Measurements from ENCODE around the gene CTBP2.

Gene CTBP2

DNA sequence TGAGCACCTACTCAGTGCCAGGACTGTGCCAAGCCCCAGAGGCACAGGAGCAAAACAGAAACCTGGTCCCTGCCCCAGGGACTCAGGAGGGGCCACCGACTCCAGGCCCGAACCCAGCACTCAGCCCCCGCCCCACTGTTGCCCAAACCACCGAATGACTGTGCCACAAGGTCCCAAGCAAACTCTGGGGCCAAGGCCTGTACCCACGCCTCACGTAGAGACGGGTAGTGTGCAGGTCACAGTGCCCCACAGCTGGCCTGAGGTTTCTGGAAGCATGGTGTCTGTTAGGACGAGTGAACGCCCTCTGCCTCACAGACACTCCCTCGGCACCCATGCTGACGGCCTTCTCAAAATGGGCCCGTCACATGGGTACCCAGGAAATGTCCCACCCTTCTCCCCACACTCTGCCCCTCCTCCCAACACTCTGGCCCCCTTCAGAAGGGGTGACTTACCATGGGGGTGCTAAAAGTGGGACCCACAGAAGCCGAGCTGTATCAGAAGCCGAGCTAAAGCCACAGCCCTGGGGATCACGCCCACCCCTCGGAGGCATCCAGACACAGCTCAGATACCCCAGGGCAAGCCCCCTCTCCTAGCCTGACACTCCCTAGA lies 44.2 kb downstream of the CTBP2 start:
- no peak for DNase-seq (ENCODE audit: low read depth, low spot score)
- ChIA-PET POLR2A (no interaction called here), CTCF (interaction anchor here (2.4 kb wide), 1 partner anchor 13 kb away, joined by 6 read pairs; no protein-coding TSS in a partner anchor)
- TF ChIP-seq, protein P1, sequence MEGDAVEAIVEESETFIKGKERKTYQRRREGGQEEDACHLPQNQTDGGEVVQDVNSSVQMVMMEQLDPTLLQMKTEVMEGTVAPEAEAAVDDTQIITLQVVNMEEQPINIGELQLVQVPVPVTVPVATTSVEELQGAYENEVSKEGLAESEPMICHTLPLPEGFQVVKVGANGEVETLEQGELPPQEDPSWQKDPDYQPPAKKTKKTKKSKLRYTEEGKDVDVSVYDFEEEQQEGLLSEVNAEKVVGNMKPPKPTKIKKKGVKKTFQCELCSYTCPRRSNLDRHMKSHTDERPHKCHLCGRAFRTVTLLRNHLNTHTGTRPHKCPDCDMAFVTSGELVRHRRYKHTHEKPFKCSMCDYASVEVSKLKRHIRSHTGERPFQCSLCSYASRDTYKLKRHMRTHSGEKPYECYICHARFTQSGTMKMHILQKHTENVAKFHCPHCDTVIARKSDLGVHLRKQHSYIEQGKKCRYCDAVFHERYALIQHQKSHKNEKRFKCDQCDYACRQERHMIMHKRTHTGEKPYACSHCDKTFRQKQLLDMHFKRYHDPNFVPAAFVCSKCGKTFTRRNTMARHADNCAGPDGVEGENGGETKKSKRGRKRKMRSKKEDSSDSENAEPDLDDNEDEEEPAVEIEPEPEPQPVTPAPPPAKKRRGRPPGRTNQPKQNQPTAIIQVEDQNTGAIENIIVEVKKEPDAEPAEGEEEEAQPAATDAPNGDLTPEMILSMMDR (IDR thresholded peaks at IDR 0.05; ENCODE audit: insufficient read depth, low read length, missing control alignments), result no peak
- no peak overlapping the region for H3K4me3 ChIP-seq (ENCODE audit: low read depth, low read length)

DNA sequence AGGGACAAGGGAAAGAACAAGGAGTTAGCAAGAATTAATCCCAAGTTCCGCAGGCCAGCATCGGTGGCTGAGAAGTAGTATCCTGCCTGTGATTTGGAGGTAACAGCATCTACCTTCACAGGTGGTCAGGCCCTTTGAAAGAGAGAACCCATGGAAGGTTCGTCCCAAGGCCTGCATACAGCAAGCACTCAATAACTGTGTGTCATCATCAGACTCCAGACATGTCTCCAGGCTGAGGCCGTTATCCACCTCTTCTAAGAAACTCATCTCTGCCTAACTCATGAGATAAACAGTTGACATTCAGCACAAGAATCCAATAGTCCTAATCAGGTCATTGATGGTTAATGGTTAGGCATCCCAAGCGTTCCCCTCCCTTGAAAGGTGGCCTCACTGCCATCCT lies 45.0 kb downstream of the CTBP2 start:
- no peak for DNase-seq (ENCODE audit: low read depth, low spot score)
- TF ChIP-seq, protein P1 (IDR thresholded peaks at IDR 0.05; ENCODE audit: insufficient read depth, low read length, missing control alignments), result no peak
- H3K4me3 ChIP-seq (ENCODE audit: low read depth, low read length), result no peak overlapping the region
- ChIA-PET CTCF (no interaction called here), POLR2A (no interaction called here)

DNA sequence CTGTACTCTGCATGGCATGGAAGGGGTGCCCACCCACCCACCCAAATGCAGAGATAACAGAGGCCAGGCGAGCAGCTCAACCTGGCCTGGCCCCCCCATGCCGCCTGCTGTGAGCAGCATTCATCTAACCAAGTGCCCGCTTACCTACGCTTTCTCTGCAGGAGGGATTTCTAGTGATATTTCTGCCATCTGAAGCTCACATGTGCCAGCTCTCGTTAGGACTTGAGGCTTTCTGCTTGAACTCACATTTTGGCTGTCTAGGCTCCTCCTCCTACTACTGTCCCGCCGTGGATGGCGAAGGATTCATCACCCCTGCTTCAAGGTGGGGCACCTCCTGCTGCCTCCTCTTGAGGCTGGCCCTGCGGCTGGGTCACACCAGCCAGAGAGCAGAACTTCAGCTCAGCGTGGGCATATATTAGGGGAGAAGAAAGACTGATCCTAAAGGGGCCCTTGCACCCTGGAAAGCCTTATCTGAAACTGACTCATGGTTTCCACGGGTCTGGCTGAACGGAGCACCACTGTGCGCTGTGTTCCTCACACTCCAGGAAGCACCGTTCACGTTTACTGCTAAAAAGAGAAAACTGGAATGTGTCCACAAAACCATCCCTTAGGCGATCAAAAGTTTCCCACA lies 45.5 kb downstream of the CTBP2 start:
- ChIA-PET POLR2A (no interaction called here), CTCF (interaction anchor here (1.6 kb wide), 2 partner anchors 31 to 39 kb away, joined by 3 read pairs; no protein-coding TSS in a partner anchor)
- DNase-seq (ENCODE audit: low read depth, low spot score), result no peak
- TF ChIP-seq, protein P1 (IDR thresholded peaks at IDR 0.05; ENCODE audit: insufficient read depth, low read length, missing control alignments), result no peak
- H3K4me3 ChIP-seq (ENCODE audit: low read depth, low read length), result no peak overlapping the region

GRCh38 chr10:125113691-125114371 lies 46.5 kb downstream of the CTBP2 start:
- TF ChIP-seq, protein P1 (IDR thresholded peaks at IDR 0.05; ENCODE audit: insufficient read depth, low read length, missing control alignments), result no peak
- ChIA-PET CTCF (interaction anchor here (0.6 to 1.6 kb wide), 4 partner anchors 10 to 66 kb away, joined by 3 to 5 read pairs (median 3); no protein-coding TSS in a partner anchor), POLR2A (no interaction called here)
- H3K4me3 ChIP-seq (ENCODE audit: low read depth, low read length), result no peak overlapping the region
- no peak for DNase-seq (ENCODE audit: low read depth, low spot score)

GRCh38 chr10:125112697-125113494 lies 47.5 kb downstream of the CTBP2 start:
- no peak overlapping the region for H3K4me3 ChIP-seq (ENCODE audit: low read depth, low read length)
- DNase-seq (ENCODE audit: low read depth, low spot score), result no peak
- TF ChIP-seq, protein P1 (IDR thresholded peaks at IDR 0.05; ENCODE audit: insufficient read depth, low read length, missing control alignments), result no peak
- CTCF ChIA-PET, result interaction anchor here (0.6 to 1.6 kb wide), 2 partner anchors 41 to 65 kb away, joined by 3 read pairs; no protein-coding TSS in a partner anchor
- POLR2A ChIA-PET, result interaction anchor here (1.2 kb wide), 1 partner anchor 10 kb away, joined by 3 read pairs; no protein-coding TSS in a partner anchor
